A673 (cell line): ENCODE data around the gene LDB3. TPM values are rescaled to one million over a fixed set of nuclear protein-coding genes. Genes with fewer than 3 reads are reported as not detected.

ENCODE experiments used
- BruUV-seq: library from RNA; stranded (reverse); fragments of 400-500 nt; replicated peaks from 2 replicates; lab custom pipeline; 2021; lab: Mats Ljungman, UMichigan
- CTCF ChIA-PET: fragments of 300-600 bp; sonication (Branson Sonifier 250); formaldehyde crosslinking; loops from one replicate; lab custom pipeline; 2022; ENCODE audit warnings: antibody characterized with exemption; lab: Charles Lee
- POLR2A ChIA-PET: fragments of 300-600 bp; sonication (Branson Sonifier 250); formaldehyde crosslinking; loops from one replicate; lab custom pipeline; 2022; ENCODE audit warnings: antibody characterized with exemption; ENCODE audit not compliant: low non-redundant PET; lab: Charles Lee
- DNase-seq: peaks from one replicate; pipeline ENCODE4 v3.0.0-alpha.2; 2015; ENCODE audit warnings: low spot score
- H3K27ac ChIP-seq: fragments of 200-600 bp; sonication (generic); 2 replicates; pipeline ENCODE4 v1.5.1; 2016; ENCODE audit warnings: mixed run types, low read depth, mild to moderate bottlenecking, mixed read lengths, antibody characterized with exemption, low read length; ENCODE audit not compliant: poor library complexity, severe bottlenecking
- H3K27me3 ChIP-seq: fragments of 200-600 bp; sonication (generic); replicated peaks from 2 replicates; pipeline ENCODE4 v1.6.1; 2017; ENCODE audit warnings: mixed run types, low read depth, mild to moderate bottlenecking, mixed read lengths, antibody characterized with exemption, low read length; ENCODE audit not compliant: insufficient read depth, poor library complexity
- H3K36me3 ChIP-seq: fragments of 200-600 bp; sonication (generic); 2 replicates; pipeline ENCODE4 v1.6.1; 2016; ENCODE audit warnings: mixed run types, mild to moderate bottlenecking, mixed read lengths, antibody characterized with exemption, low read length; ENCODE audit not compliant: insufficient read depth, poor library complexity, severe bottlenecking
- H3K4me1 ChIP-seq: fragments of 200-600 bp; sonication (generic); 2 replicates; pipeline ENCODE4 v1.6.1; 2017; ENCODE audit warnings: mixed run types, mild to moderate bottlenecking, mixed read lengths, antibody characterized with exemption, low read length; ENCODE audit not compliant: insufficient read depth, poor library complexity, severe bottlenecking
- H3K4me3 ChIP-seq: fragments of 200-600 bp; sonication (generic); 2 replicates; pipeline ENCODE4 v1.5.1; 2016; ENCODE audit warnings: low read depth, mixed run types, mild to moderate bottlenecking, mixed read lengths, low read length; ENCODE audit not compliant: poor library complexity, severe bottlenecking
- H3K9me3 ChIP-seq: fragments of 200-600 bp; sonication (generic); 2 replicates; pipeline ENCODE4 v1.6.1; 2016; ENCODE audit warnings: mixed run types, low read depth, mild to moderate bottlenecking, mixed read lengths, antibody characterized with exemption, low read length; ENCODE audit not compliant: poor library complexity, severe bottlenecking
- CTCF ChIP-seq: fragments of 300-800, 200-600 bp; sonication (generic); conservative IDR thresholded peaks from 2 replicates; pipeline ENCODE4 v1.5.1; 2017; ENCODE audit warnings: low read depth, mild to moderate bottlenecking, antibody characterized with exemption, low read length, moderate library complexity, mixed read lengths
- EZH2 ChIP-seq: fragments of 200-600 bp; sonication (generic); IDR thresholded peaks from 2 replicates; pipeline ENCODE4 v1.6.1; 2017; ENCODE audit warnings: borderline replicate concordance, low read depth, mild to moderate bottlenecking, mixed read lengths, antibody characterized with exemption, low read length; ENCODE audit not compliant: poor library complexity, severe bottlenecking
- intact Hi-C: fragments of 100-400 bp; cut with micrococcal nuclease; formaldehyde crosslinking; loops from one replicate; pipeline ENCODE4 v1.10.0; 2022; ENCODE audit not compliant: unreplicated experiment
- total RNA-seq: library from RNA; stranded (reverse); gene quantifications from 2 replicates; pipeline ENCODE4 v1.2.3, GENCODE V29; 2021

The LDB3 gene
- total RNA-seq, 1 experiment from 2014 or later = 0.34 TPM

GRCh38 chr10:86648704-86649427 is 19.4 kb upstream of the LDB3 start:
- no TSS peak for BruUV-seq
- POLR2A ChIA-PET = no interaction called here
- no peaks in the 10 kb centered on the region for H3K9me3 ChIP-seq
- TF ChIP-seq EZH2 (no peak), CTCF (no peak)
- H3K4me3 ChIP-seq = peak overlapping the region; percentile 8
- CTCF ChIA-PET = no interaction called here
- intact Hi-C loops = no loop called here
- no peaks in the 10 kb centered on the region for H3K36me3 ChIP-seq
- H3K27ac ChIP-seq = no peak overlapping the region
- H3K27me3 ChIP-seq = no peaks in the 10 kb centered on the region
- peaks cover 27% of the 10 kb centered on the region for H3K4me1 ChIP-seq
- DNase-seq = peak; percentile 79

DNA sequence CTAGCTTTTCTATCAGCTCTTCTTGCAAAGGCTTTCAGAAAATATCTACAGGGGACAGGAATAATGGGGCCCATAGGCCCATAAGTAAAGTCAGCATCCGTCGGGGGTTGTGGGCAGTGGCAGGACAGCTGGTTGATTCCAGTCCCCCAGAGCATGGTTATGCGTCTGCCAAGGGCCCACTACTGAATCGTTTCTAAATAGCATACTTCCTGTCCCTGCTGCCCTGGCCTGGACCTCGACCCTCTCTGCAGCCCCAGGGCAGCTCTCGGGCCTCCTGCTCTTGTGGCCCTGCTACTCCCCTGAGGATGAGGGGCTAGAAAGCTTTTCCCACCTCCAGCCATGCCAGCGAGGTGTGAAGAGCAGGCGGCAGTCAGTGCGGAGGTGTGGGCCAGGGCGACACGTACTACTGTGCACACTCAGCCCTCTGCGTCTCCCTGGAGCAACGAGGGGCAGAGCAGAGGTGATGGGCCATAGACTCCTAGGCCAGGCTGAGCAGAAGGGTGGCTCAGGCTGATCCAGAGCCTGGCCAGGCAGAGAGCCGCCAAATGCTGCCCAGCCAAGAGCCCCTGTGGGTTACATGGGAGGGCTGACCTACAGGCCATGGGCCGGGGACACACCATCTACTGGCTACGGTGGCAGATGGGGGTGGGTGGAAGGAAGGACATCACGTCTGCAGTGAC is 18.7 kb upstream of the LDB3 start:
- no TSS peak for BruUV-seq
- Histone ChIP-seq H3K4me3 (no peak overlapping the region), H3K27ac (no peak overlapping the region), H3K4me1 (peaks cover 24% of the 10 kb centered on the region), H3K9me3 (no peaks in the 10 kb centered on the region), H3K36me3 (no peaks in the 10 kb centered on the region), H3K27me3 (no peaks in the 10 kb centered on the region)
- TF ChIP-seq CTCF (no peak), EZH2 (no peak)
- no peak for DNase-seq
- intact Hi-C loops = no loop called here
- ChIA-PET POLR2A (no interaction called here), CTCF (no interaction called here)

- no peak overlapping the region for H3K27ac ChIP-seq
- no peak overlapping the region for H3K4me3 ChIP-seq
- TF ChIP-seq EZH2 (no peak), CTCF (no peak)
- no peak for DNase-seq
- H3K4me1 ChIP-seq = peaks cover 24% of the 10 kb centered on the region
- intact Hi-C loops = no loop called here
- H3K36me3 ChIP-seq = no peaks in the 10 kb centered on the region
- BruUV-seq = no TSS peak
- CTCF ChIA-PET = no interaction called here
- POLR2A ChIA-PET = no interaction called here
- H3K27me3 ChIP-seq = no peaks in the 10 kb centered on the region
- no peaks in the 10 kb centered on the region for H3K9me3 ChIP-seq
Measured at GRCh38 chr10:86650151-86650550, 18.2 kb upstream of the LDB3 start.
